Fibroblast of the conjunctiva (primary cell): ENCODE measurements around the gene MED23.
"Not testable (repeated sequence)": the region's sequence is repeated elsewhere in the genome, so short reads cannot be mapped to it uniquely, and the experiment has no call there.

Experiments used
- DNase-seq: peaks from one replicate; pipeline ENCODE4 v3.0.0-alpha.2; 2010; ENCODE audit warnings: low read depth

MED23 gene

GRCh38 chr6:131572686-131573415 is 55.2 kb downstream of the MED23 start, which contains the start of gene ARG1:
ARG1 (plus strand) TSS chr6:131573226; CDS start chr6:131573283, 57 bp downstream.
- DNase-seq, result no peak

GRCh38 chr6:131568726-131569125 is 59.3 kb downstream of the MED23 start:
- no peak for DNase-seq

DNA sequence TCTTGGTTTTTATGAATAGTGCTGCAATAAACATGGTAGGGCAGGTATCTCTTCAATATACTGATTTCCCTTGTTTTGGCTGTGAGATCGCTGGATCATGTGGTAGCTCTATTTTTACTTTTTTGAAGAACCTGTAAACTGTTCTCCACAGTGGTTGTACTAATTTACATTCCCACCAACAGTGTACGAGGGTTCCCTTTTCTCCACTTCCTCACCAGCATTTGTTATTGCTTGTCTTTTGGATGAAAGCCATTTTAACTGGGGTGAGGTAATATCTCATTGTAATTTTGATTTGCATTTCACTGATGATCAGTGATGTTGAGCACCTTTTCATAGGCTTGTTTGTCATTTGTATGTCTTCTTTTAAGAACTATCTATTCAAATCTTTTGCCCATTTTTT is 63.0 kb downstream of the MED23 start:
- DNase-seq, result no peak

GRCh38 chr6:131561925-131562707 is 65.9 kb downstream of the MED23 start:
- DNase-seq, result no peak

DNA sequence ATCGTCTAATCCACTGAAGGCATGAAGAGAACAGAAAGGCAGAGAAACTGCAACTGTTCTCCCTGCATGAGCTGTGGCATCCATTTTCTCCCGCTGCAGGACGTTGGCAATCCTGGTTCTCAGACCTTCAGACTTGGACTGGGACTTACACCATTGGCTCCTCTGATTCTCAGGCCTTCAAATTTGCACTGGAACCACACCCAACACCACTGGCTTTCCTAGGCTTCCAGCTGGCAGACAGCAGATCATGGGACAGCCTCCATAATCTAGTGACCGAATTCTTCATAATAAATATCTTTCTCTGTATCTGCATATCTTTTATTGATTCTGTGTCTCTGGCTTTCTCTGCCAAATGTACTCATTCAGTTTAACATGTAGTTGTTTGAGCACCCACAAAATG is 69.1 kb downstream of the MED23 start:
- no peak for DNase-seq

GRCh38 chr6:131555992-131556391 is 72.0 kb downstream of the MED23 start:
- DNase-seq, result peak; percentile 1

- no peak for DNase-seq
Measured at GRCh38 chr6:131552572-131552971, 75.5 kb downstream of the MED23 start.

DNA sequence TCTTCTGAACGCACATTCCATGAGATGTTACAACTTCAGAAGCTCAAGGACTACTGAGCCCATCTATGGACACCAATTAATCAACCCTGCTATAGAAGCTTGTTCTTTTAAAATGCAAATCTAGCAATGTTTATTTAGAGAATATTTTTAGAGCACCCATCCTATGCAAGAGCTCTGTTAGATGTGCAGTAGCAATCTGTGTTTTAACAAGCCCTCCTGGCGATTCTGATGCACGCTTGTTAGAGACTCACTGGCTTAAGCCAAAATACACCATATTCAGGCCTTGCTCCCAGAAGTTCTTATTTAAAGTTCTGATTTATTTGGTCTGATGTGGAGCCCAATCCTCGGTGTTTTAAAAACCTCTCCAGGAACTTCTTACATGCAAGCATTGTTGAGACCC is 76.1 kb downstream of the MED23 start:
- no peak for DNase-seq

DNA sequence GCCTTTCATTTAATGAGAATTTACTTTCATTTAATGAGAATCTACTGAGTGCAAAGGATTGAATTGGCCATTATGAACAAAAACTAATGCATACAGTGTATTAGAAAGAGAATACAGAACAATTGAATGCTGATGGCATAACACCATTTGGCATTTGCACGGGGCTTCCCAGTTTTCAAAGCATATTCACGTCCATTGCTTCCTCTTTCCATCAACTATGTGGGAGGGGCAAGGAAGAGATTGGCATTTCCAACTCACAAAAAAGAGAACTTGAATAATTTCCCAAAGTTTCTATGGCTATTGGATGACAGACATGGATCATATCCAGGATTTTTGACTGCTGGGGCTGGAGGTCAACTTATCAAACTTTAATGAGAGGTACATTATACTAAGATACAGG is 78.2 kb downstream of the MED23 start:
- DNase-seq, result no peak

DNA sequence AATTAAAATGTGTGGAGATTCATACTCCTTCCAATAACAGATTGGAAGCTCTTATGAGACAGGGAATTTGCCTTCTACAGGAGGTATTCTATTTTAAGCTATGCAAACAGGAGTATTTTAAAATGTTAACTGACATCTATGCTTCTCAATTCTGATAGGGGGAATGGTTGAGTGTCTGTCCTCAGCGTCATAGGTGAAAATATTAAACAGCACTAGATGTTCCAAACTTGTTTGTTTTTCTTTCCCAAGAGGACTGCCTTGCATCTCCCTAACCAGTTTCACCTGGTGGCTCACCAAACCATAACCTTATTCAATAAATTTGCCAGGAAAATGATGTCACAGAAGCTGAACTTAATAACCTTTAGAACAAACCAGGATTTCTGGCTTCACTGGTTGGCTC is 79.6 kb downstream of the MED23 start:
- no peak for DNase-seq

DNA sequence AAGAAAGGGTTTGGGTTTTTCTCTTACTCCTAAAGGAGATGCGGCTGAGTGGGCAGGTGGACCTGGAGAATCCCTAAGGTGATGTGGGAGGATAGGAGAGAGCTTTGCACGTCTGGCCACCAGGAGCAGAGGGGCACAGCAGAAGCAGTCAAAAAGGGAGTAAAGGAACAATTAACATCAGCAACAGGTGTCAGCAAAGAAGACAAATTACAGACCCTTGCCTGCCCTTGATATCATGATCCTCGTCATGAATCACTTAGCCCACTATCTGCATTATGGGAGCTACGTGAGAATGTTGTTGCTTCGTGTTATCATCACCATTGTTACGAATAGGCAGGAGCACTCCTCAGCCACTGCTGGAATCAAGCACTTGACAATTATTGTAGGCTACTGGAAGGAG is 80.6 kb downstream of the MED23 start:
- DNase-seq, result no peak

DNA sequence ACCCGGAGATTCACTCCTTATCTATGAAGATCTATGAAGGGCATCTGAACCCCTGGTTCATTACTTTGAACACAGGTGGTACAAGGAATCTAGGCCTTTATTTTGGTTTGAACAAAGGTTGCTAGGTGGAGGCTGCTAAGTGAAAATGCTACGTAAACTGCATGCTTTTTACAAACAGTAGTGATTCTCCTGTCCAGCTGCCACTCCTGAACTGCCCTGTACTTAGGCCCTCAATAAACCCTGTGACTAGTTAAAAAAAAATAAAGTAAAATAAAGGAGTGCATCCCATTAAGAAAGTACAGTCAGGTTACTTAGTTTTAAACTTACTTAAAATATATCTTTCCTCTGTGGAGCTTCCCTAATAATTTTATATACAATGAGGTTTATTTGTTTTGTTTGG is 82.7 kb downstream of the MED23 start:
- DNase-seq, result no peak

DNA sequence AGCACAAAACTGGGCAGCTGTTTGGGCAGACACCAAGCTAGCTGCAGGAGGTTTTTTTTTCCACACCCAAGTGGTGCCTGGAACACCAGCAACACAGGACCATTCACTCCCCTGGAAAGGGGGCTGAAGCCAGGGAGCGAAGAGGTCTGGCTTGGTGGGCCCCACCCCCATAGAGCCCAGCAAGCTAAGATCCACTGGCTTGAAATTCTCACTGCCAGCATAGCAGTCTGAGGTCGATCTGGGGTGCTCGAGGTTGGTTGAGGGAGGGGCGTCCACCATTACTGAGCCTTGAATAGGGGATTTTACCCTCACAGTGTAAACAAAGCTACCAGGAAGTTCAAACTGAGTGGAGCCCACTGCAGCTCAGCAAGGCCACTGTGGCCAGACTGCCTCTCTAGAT is 89.4 kb downstream of the MED23 start:
- not testable (repeated sequence) for DNase-seq

DNA sequence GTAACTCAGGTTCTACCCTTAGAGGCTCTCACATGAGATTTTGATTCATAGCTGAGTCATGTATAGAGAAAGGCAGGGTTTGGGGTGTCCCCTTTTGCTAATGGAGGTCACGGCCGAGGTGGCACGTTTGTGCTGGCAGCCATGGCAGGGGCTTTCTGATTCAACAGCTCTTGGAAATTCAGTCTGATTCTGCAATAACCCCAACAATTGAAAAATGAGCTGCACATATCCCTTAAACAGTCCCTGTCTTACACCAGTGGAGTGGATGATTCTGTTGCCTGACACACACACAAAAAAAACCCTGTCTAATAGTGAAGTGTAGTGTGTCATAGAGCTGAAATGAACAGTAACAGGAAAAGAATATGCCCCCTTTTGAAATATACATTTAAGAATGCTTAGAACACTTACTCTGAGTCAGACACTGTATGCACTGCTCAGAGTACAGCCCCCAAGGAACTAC is 95.4 kb downstream of the MED23 start:
- DNase-seq, result no peak

- DNase-seq, result not testable (repeated sequence)
Measured at GRCh38 chr6:131531681-131532080, 96.4 kb downstream of the MED23 start.

DNA sequence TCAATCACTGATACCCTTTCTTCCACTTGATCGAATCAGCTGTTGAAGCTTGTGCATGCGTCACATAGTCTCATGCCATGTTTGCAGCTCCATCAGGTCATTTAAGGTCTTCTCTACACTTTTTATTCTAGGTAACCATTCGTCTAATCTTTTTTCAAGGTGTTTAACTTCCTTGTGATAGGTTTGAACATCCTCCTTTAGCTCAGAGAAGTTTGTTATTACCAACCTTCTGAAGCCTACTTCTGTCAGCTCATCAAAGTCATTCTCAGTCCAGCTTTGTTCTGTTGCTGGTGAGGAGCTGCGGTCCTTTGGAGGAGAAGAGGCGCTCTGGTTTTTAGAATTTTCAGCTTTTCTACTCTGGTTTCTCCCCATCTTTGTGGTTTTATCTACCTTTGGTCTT is 97.1 kb downstream of the MED23 start:
- DNase-seq, result not testable (repeated sequence)

- no peak for DNase-seq
Measured at GRCh38 chr6:131524695-131525336, 103.2 kb downstream of the MED23 start.

DNA sequence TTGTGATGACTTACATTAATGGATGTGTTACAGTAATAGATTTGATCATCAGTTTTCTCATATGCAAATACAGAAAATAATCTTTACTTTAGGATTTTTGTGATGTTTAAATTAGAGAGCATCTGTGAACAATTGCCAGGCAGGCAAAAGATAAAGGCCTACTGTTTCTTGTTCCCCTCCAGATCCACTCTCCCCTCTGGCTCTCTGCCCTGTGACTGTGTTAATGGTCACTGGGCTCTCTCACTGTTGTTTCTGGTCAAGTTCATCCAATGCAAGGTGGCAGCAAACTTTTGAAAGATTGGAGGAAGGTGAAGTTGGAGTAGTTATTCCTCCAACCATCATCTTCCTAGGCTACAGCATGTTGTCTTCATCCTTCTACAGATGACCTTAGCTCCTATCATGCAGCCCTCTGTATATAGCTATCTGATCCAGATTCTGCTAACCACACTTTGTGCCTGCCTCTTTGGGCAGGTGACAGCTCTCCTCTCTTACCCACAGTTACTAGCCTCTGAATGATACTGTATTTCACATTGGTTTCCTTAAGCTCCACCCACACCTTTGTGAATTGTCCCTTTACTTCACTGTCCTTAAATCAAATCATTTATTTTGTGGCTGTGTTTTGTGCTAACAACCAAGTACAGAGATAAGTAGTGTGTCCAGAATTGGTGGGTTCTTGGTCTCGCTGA is 103.9 kb downstream of the MED23 start:
- DNase-seq, result no peak
